Osteoblast (primary cell): ENCODE data around the gene POU5F1. TPM values are rescaled to one million over a fixed set of nuclear protein-coding genes. Genes with fewer than 3 reads are reported as not detected.

Source experiments
- DNase-seq: peaks from one replicate; pipeline ENCODE4 v3.0.0; 2011; ENCODE audit warnings: low spot score, mixed read lengths; ENCODE audit not compliant: insufficient read length; ENCODE audit errors: missing footprints
- H2AFZ ChIP-seq: 2 replicates; pipeline ENCODE4 v1.6.0; 2011; ENCODE audit warnings: mild to moderate bottlenecking, low read length
- H3K27ac ChIP-seq: 2 replicates; pipeline ENCODE4 v1.5.1; 2011; ENCODE audit warnings: mild to moderate bottlenecking, low read depth, low read length, moderate library complexity
- H3K27me3 ChIP-seq: 2 replicates; pipeline ENCODE4 v1.6.0; 2012; ENCODE audit warnings: mild to moderate bottlenecking, control low read depth, inconsistent platforms, low read length, moderate library complexity; ENCODE audit not compliant: insufficient read depth
- H3K36me3 ChIP-seq: 2 replicates; pipeline ENCODE4 v1.5.1; 2011; ENCODE audit warnings: mild to moderate bottlenecking, low read length, control low read depth, moderate library complexity; ENCODE audit not compliant: insufficient read depth
- H3K4me1 ChIP-seq: 2 replicates; pipeline ENCODE4 v1.5.1; 2011; ENCODE audit warnings: mild to moderate bottlenecking, low read length, control low read depth, moderate library complexity; ENCODE audit not compliant: insufficient read depth
- H3K4me2 ChIP-seq: 2 replicates; pipeline ENCODE4 v1.6.0; 2011; ENCODE audit warnings: mild to moderate bottlenecking, low read length; ENCODE audit not compliant: insufficient read depth
- H3K4me3 ChIP-seq: fragments of 200-600 bp; sonication (generic); 3 replicates; pipeline ENCODE4 v1.5.1; 2012; ENCODE audit warnings: mild to moderate bottlenecking, low read length, inconsistent platforms; ENCODE audit not compliant: insufficient read depth
- H3K79me2 ChIP-seq: 2 replicates; pipeline ENCODE4 v1.6.0; 2012; ENCODE audit warnings: mild to moderate bottlenecking, low read length, control low read depth, inconsistent platforms; ENCODE audit not compliant: insufficient read depth
- H3K9me3 ChIP-seq: 2 replicates; pipeline ENCODE4 v1.5.1; 2011; ENCODE audit warnings: low read depth, low read length, control low read depth
- H4K20me1 ChIP-seq: 2 replicates; pipeline ENCODE4 v1.6.0; 2012; ENCODE audit warnings: mild to moderate bottlenecking, low read length, control low read depth; ENCODE audit not compliant: insufficient read depth
- CTCF ChIP-seq: IDR thresholded peaks from 2 replicates; pipeline ENCODE4 v1.5.1; 2011; ENCODE audit warnings: mild to moderate bottlenecking, low read depth, low read length, moderate library complexity; ENCODE audit errors: extremely low read depth
- total RNA-seq: library from RNA; depleted of rRNA; stranded (reverse); fragments of >200 nt; gene quantifications from 2 replicates; pipeline ENCODE4 v1.2.3, GENCODE V29; 2012

POU5F1 gene
- total RNA-seq, 1 donor = 2.5 TPM

- Histone ChIP-seq H3K4me1 (peaks cover 32% of the 10 kb centered on the region), H2AFZ (no peak overlapping the region), H3K4me3 (no peak overlapping the region), H3K9me3 (no peaks in the 10 kb centered on the region), H3K27me3 (peaks cover 23% of the 10 kb centered on the region), H4K20me1 (peaks cover 2% of the 10 kb centered on the region), H3K79me2 (no peaks in the 10 kb centered on the region), H3K27ac (peak overlapping the region; percentile 48), H3K4me2 (peak overlapping the region; percentile 46), H3K36me3 (no peaks in the 10 kb centered on the region)
- DNase-seq = no peak
- TF ChIP-seq CTCF = no peak
These were observed 43.9 kb downstream of the POU5F1 start for GRCh38 chr6:31126396-31127175.

- Histone ChIP-seq H2AFZ (no peak overlapping the region), H3K27ac (peak overlapping the region; percentile 48)
- DNase-seq = peak; percentile 97
These were observed 44.7 kb downstream of the POU5F1 start for GRCh38 chr6:31125586-31126363.

GRCh38 chr6:31125162-31125561 is 45.3 kb downstream of the POU5F1 start:
- peak overlapping the region; percentile 43 for H3K4me2 ChIP-seq

More at GRCh38 chr6:31125586-31126363, 44.7 kb downstream of the POU5F1 start:
- Histone ChIP-seq H3K9me3 (no peaks in the 10 kb centered on the region), H3K4me3 (no peak overlapping the region), H3K79me2 (no peaks in the 10 kb centered on the region), H3K4me2 (peak overlapping the region; percentile 46), H3K27me3 (peaks cover 23% of the 10 kb centered on the region), H3K4me1 (peaks cover 32% of the 10 kb centered on the region), H4K20me1 (peaks cover 2% of the 10 kb centered on the region), H3K36me3 (no peaks in the 10 kb centered on the region)
- no peak for TF ChIP-seq CTCF

More at GRCh38 chr6:31125162-31125561, 45.3 kb downstream of the POU5F1 start:
- Histone ChIP-seq H3K27me3 (peaks cover 23% of the 10 kb centered on the region), H3K9me3 (no peaks in the 10 kb centered on the region), H2AFZ (peak overlapping the region; percentile 31), H4K20me1 (peaks cover 2% of the 10 kb centered on the region), H3K4me1 (peaks cover 32% of the 10 kb centered on the region), H3K36me3 (no peaks in the 10 kb centered on the region), H3K79me2 (no peaks in the 10 kb centered on the region), H3K27ac (no peak overlapping the region), H3K4me3 (no peak overlapping the region)
- peak; percentile 62 for DNase-seq
- no peak for TF ChIP-seq CTCF
